Fibroblast of skin of scalp (primary cell): ENCODE measurements around the gene SLC7A5.
"Not testable (repeated sequence)": the region's sequence is repeated elsewhere in the genome, so short reads cannot be mapped to it uniquely, and the experiment has no call there.

Experiments
- DNase-seq: peaks from one replicate; pipeline ENCODE4 v3.0.0-alpha.2; 2013

SLC7A5 gene

DNA sequence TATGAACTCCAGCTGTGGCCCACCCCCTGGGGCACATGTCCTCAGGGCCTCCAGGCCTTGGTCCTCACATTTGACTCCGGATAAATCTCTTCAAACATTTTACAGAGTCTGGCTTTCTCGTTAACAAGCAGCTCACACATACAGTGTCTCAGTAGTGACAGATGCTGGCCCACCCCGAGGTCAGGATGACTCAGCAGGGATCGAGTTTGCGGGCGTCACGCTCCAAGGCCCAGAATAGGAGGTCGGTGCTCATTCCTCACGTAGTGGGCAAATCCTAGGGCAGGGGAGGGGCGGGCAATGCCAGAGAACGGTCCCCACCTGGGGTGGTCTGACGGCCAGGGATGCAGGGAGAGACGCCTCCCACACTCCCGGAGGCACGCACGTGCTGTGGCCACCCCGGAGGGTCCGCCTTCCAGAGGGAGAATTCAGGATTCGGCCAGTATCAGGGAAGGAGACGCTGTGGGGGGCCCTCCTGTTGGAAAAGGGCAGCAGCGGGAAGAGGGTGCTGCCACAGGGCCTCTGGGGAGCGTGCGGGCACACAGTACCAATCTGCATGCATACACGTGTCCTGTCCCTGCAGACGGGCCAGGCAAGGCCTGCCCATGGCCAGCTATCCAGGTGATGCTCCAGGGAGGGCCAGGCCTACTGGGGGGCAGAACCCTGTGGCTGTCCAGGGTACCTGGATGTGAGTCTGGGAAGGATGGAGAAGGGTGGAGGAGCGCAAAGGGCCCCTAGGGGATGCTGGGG, 8.6 kb downstream of the SLC7A5 start:
- peak; percentile 73 for DNase-seq

DNA sequence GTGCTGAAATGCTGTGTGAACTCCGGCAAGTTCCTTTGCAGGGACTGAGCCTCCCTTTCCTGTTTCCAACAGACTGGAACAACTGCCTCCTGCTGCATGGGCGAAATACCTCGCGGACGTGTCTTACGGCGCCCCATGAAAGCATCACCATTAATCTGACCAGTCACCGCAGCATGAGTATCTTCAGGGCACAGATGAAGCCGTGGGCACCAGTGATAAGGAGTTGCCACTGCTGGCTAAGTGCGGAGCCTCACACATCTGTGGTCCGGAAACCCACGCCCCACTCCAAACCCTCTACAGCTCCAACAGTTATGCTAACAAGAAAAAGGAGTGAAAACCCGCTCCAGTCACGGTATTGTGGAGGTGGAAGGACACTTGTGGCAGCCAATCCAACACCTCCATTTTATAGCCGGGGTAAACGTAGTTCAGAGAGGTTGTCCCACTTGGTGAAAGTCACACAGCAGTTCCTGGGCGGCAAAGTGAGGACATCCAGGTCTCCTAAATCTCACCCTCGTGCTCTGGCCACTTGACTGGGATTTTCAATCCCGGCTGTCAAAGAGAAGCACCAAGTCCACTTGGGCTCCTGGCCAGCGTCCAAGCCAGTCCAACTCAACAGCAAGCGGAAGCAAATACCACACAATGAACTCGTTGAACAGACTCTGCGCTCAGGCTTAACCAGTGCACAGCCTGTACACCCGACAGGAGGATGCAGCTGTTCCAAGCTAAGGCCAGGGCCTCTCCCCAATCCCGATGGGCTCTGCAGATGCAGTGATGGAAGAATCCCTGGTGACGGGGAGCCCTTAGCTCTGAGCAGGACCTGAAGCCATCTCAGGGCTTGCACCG, 10.9 kb downstream of the SLC7A5 start:
- not testable (repeated sequence) for DNase-seq

DNA sequence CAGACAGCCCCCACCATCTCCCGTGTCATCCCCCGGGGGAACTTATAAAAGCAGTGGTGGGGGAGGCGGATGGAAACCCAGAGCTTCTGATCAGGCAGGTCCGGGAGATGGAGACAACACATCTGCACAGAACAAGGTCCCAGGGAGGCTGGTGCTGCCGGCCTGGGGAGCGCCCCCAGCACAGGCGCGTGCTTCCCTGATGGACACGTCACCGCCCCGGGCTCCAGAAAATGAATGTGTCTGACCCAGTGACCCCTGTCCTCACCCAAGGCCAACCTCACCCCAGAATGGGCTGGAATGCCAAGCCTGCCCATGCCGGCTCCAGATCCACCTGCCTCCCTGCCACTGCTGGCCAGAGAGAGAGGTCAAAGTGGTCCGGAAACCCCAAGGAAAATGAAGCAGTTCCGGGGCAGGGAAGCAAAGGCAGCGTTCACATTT, 12.5 kb downstream of the SLC7A5 start:
- peak; percentile 40 for DNase-seq

DNA sequence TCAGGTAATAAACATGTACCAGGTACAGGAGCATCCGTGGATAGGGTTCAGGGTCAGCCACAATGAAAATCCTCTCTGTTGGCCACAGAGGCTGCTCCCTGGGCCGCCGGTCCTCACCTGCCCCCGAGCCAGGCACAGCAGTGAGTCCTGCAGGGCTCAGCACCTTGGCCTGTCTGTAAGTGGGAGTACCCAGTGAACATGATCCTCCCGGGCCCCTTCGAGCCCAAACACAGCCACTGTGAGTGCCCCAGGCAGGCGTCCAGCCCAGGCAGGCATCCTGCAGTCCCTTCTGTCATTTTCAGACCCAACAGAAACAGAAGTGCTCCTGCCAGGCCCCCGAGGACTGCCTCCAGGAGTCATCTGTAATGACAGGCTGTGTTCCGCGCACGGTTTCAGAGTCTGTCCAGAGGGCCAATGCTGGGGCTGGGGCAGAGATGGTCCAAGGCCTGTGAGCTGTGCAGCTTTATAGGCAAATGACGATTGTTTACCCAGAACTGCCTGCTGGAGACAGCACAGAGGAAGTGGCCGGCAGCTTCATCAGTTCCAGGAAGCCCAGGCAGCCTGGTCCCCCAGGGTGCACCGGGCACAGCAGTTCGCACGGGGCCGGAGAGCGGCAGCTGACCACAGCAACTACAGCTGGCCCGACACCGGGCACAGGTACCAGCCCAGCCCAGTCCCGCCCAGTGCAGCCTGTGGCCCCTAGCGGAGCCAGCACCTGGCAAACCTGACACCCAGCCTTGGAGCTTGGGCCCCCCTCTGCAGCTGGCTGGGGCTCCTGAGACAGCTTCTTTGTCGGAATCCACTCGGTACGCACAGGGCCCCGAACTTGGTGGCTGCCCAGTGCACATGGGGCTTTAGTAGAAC, 13.2 kb downstream of the SLC7A5 start:
- no peak for DNase-seq

DNA sequence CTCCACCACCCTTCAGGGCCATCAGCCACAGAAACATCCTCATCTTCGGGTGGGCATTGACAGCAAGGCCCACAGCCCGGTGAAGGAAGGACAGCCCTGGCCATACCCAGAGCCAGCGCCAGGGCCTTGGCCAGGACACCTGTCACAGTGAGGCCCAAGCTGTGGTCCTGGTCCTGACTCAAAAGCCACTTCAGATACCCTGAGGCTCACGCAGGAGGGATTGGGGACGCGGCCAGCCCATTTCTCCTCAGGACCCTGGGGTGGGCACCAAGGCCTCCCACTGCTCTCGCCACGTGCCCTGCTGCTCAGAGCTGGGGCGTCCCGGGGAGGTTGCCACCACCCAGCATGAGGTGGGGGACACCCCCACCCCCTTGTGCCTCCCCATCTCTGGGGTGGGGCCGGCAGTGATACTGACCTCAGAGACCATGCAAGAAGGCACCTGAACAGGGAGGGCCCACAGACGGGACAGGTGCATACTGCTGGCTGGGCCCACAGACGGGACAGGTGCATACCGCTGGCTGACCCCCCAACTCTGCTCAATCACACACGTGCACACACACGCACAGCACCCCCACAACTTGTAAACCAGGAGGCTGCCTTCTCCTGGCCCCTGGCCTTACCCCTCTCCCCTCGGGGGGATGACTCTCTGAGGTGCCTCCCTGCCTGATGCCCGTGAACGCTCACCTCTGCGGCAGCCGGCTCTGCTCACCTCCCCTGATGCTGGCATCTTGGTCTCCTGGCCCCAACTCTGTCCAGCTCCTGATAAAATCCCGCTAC, 14.2 kb downstream of the SLC7A5 start:
- no peak for DNase-seq

DNA sequence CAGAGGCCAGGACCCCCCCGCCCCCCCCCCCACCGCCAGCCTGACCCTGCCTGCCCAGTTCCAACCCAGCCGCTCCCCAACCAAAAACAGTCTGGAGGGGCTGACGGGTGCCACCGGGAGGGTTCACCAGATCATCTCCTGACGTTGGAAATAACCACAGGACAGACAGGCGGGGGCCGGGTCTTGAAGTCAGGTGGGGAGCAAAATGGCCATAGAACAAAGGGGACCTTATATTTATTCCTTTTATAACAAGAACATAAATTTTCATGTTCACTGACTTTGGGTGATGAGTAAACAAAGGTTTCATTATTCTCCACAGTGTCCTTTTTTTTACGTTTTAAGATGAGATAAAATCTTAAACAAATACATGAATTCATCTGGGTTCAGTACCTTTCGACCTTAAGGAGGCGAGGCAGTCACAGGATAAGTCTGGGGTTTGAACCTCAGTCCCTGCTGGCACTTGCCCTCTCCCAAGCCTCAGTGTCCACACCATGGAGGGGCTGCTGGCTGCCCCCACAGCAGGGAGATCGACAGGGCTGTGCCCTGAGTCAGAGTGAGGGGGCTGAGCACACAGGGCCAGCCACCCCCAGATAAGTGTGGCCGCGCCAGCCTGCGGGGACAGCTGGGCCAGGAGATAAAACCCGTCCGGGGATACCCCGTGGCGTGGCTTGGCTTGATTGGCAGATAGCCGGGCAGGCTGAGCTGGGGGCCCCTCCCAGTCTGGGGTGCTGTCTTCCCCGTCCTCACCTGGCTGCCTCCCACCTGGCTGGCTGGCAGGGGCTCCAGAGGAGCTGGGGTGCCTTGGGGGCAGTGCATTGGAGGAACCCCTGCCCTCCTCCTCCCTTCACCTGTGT, 15.0 kb downstream of the SLC7A5 start:
- DNase-seq: no peak

DNA sequence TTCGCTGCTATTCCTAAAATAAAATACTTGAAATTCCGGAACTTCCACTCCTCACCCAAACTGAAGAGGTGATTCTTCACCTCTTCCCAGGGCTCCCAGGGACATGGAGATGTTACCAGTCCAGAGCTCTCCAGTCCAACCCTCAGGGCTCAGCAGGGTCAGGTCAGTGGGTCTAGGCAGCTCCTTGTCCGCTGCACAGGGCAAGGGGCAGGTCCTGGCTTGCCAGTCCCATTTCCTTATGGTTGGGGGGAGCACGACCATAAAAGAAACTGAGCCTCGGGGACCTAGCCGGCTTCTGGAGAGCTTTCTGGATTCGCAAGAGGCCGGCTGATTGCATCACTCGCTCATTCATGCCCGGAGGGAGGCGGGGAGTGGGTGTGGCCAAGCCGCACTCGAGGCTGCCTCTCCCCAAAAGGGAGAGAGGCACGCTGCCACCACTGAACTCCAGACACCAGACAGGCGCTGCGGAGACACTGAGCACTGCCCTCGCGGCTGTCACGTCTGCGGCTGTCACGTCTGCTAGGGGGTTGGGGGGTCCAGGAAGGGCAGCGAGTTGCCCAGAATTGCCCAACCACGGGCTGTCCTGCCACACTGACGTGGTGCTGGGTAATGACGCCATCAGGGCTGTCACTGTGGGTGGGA, 15.8 kb downstream of the SLC7A5 start:
- peak; percentile 98 for DNase-seq

DNA sequence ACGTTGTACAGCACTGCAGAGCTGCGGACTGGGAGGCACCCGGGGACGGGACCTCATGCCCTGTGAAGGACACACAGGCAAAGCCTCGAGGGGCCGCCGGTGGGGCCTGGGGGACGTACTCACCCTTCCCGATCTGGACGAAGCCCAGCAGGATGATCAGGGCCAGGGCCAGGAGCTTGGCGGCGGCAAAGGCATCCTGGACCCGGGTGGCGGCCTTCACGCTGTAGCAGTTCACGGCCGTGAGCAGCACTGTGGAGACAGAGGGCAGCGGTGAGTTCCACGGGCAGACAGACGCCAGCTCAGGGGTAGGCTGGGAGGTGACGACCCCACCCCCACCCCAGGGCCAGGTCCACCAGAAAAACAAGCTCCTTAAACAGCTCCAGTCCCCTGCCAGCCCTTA, 17.7 kb downstream of the SLC7A5 start:
- DNase-seq: no peak

DNA sequence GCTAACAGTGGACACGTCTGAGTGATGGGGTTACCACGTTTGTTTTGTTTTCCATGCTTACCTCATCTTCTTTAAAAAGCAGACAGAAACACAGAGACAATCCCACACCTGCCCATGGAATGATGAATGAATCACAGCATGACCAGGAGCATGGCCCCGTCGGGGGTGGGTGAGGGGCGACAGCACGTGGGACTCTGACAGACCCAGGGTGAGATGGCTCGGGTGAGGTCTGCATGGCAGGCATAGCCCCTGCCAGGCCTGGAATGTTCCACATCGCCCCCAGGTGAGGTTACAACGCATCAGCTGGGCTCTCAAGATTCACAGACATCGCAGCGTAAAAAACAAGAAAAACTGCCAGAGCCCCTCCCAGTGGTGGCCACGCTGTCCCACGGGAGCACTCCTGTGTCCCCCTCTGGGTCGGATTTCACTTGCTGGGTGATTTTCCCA, 18.1 kb downstream of the SLC7A5 start:
- no peak for DNase-seq

DNA sequence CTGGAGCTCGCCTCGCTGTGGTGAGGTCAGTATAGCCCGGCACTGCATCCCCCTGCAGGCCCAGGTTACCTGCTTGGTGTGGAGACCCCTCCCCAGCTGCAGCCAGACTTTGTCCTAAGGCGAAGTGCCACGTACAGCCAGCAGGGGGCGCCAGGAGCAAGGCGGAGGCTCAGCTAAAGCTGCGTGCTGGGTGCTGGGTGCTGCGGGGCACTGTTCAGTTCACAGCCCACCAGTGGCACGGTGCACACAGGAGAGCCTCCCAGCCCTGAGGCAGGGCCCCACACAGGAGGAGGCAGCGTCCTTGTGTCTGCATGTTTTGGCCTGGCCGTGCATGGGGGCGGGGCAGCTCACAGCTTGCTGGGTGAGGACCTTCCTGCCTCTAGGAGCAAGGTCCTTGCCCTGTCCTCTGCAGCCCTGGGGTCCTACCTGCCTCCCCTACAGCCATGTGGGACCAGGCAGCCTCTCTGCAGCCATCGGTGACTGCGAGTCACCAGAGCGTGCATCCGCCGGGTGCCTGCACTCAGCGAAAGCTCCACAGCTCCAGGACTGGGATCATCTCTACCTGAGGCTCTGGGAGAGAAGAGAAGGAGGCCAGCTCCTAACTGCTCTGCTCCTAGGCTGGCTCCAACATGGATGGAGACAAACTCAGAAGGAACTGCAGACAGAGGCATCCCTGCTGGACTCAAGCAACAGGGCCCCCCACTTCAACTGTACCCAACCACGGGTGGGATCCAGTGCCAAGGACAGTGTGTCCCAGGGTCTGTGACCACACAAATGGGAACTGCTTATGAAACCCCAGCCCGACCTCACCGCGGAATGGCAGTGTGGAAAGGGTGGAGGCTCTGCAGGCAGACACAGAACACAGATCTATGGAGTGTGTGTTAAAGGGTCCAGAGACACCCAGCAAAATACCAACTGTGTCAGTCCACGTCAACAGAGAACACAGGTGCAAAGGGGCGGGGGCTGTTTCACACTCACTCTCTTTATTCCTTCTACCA, 19.0 kb downstream of the SLC7A5 start:
- DNase-seq: peak; percentile 51

DNA sequence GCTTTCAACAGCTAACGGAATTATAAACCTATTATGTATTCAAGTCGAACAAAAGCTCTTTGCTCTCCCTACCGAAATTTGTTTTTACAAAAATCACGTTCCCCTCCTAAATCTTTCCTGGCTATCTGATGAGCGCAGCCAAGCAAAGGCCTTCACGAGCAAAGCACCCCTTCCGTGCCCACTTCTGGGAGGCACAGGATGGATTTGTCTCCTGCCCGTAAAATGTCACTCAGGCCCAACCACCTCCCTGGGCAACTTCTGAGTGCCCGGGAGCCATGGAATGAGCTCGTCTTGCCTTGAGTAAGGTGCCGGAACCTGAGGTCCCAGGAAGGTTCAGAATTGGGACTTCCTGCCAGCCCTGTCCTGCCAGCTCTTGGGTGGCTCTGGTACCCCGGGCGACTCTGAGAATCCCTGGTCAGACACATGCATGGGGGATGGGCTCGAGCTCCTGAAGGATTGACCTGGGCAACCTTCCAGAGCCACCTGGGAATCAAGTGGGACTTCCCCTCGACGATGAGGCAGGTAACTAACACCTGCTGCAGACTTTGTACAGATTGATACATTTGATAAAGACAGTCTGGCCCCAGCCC, 19.8 kb downstream of the SLC7A5 start:
- no peak for DNase-seq

DNA sequence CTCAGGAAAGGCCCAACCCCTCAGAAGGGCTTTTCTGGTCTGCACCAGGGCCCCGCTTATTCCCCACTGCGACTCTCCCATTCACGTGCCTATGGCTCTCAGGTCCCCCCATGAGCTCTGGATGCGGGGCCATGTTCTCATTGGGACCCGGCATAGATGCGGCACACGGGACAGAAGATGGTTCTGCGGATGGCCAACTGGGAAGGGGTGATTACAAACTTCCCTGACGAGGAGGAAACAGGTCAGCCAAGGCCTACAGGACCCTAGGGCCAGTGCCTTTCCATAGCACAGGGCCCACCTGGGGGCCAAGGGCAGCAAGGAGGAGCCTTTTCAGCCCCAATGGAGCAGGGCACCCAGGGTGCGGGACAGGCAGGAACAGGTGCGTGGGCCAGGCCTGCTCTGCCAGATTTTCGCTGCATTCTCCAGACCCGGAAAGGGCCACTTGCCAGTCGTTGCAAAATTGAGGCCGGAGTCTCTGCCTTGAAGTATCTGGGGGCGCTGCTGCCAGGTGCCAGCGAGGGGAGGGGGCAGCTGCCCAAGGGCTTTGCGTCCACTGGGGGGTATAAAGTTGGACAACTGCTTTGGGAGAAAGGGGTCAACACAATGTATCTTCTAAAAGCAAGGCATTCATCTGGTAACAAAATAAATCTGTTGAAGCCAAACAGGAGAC, 20.5 kb downstream of the SLC7A5 start:
- DNase-seq: no peak

DNA sequence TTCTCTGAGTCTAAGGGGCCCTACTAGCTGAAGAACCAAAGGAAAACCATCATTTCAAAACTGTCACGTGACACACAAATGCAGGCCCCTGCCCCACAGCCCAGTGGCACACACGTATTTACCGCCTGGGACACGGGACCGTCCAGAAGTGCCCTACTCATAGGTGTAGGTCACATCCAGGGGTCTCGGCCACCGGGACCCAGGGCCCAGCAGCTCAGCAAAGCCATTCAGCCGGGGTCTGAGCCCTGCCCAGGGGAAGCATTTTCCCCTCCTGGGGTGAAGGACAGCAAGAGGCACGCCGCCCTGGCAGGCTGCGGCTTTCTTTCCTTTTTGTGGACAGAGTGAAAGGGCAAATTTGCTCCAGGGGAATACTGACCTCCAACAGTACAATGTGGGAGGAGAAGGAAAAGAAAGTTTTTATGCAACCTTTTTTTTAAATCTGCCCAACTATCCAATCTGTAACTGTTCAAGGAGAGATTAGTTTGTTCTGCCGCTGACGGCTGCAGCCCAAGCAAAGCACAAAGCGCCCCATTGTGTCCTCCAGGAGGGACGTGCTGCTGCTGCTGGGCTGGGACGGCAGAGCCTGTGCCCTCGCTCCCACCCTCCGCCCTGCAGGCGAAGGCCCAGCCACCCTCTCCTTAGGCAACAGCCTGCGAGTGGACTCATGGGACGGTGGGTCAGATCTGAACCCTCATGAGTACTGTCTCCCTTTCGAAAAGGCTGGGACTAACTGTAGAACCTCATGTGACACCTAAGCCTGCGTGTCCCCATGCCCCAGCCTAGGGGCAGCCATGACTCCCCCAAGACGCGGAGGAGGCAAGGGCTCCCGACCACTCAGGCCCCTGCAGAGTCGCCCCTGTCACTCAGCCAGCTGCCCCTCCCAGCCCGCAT, 21.3 kb downstream of the SLC7A5 start:
- no peak for DNase-seq

DNA sequence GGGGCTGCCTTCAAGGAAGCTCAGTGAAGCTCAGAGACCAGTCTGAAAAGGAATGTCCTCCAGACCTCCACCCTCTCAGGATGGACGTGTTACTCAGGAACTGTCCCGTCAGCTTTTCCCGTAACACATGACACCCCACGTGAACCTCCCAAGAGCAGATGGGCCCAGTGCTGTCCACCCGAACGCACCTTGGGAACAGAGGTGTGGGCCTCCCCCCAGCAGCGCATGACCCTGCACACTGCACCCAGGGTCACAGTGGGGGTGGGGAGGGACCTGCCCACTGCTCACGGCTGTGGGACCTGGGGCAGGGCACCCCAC, 21.9 kb downstream of the SLC7A5 start:
- DNase-seq: no peak

DNA sequence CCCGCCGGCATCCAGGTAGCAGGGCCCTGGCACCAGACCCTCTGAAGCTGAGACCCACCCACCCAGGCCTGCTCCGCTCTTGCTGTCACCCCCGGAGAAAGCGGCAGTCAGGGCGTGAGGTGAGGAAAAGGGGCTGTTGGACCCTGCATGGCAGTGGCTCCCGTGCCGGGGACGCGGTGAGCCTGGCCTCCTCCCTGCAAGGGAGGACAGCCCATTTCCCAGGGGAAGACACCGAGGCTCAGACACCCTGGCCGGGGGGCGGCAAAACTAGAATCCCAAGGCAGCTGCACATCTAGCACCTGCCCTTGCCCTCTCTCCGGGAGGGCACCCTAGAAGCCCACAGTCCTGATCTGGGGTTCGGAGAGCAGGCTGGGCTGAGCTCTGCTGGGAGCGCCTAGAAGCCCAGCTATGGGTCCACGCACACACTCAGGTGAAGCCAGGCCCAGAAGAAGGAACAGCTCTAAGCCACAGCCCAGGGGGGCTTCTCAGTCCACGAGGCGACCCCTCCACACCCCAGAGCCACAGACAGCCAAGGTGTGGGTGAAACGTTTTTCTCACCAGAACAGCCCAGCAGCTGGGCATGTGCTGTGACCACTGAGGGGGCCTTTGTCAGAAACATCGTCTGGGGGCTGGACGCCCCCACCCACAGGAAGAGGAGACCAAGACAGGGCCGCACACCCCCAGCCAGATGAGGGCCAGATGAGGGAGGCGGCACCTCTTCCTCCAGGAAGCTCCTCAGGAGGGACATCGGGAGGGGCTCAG, 22.4 kb downstream of the SLC7A5 start:
- no peak for DNase-seq

DNA sequence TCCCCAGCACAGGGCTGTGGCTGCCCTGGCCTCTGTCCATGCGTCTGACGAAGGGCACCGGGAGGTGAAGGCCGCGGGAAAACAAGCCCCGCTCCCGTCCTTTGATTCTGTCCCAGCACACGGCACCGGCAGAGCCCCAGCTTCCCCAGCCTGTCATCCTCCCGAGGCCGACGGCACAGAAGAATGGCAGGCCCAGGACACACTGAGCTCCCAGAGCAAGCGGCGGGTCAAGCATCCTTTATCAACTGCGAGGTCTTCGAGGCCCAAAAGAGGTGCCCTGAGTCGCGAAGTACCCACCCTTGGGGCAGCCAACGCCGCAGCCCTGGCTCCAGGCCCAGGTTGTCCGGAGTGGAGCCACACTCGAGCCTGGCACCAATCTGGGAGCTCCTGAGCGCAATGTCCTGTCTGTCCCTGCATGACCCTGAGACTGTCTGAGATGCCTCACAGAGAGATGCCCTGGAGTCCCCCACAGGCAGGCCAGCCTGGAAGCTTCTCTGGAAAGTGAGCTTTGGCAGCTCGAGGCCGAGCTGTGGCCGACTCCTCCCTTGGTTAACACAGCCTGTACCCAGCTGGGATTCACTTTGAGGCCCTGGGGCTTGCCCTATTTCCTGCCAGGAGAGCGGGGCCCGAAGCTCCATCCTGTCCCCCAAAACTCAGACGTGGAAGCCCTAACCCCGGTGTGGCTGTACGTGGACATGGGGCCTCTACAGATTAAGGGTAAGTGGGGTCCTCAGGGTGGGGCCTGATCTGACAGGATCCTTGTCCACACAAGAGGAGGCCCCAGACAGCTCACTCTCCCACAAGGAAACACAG, 23.3 kb downstream of the SLC7A5 start:
- DNase-seq: no peak
